Upper lobe of left lung (tissue), 4 donors: ENCODE results near the gene NR1H4.

Source experiments
- CTCF ChIP-seq, 6 experiments: fragments of 450-650 bp in 4 of 6; fragments of 200-600 bp in 2 of 6; sonication (generic) in 2 of 6; IDR thresholded peaks; one replicate each; pipeline ENCODE4 v1.5.1; 2016 to 2019; ENCODE audit warnings: antibody characterized with exemption in 6 of 6
- POLR2AphosphoS5 ChIP-seq, 2 donors: sonication (generic); formaldehyde crosslinking; IDR thresholded peaks; one replicate each; pipeline ENCODE4 v1.5.1; 2017; ENCODE audit warnings: antibody characterized with exemption in 2 of 2

DNA sequence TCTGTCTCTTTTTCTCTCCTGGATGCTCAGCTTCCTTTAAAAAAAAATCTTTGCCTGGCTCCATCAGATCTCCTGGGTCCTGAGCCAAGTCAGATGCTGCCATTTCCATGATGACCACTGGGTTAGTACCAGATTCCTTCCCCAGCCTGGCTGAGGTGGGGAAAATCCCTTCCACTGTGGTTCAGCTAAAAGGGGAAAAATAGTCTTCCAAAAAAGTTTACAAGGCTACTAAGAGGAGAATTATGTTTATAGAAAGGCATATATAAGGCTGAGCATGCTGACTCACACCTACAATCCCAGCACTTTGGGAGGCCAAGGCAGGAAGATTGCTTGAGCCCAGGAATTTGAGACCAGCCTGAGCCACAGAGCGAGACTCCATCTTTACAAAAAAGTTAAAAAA is 71.4 kb downstream of the NR1H4 start:
- no peak for TF ChIP-seq CTCF (IDR thresholded peaks at IDR 0.05)
- no peak for TF ChIP-seq POLR2AphosphoS5 (IDR thresholded peaks at IDR 0.05)
